Fibroblast of villous mesenchyme (primary cell): Measurements from ENCODE around the gene PSMC4. TPM values are rescaled to one million over a fixed set of nuclear protein-coding genes. Genes with fewer than 3 reads are reported as not detected.

Source experiments
- DNase-seq: peaks from one replicate; pipeline ENCODE4 v3.0.0-alpha.2; 2010; ENCODE audit warnings: low read depth
- H3K4me3 ChIP-seq: 2 replicates; pipeline ENCODE4 v1.5.1; 2011; ENCODE audit warnings: low read depth, mild to moderate bottlenecking, low read length
- total RNA-seq: library from RNA; depleted of rRNA; stranded (reverse); fragments of >200 nt; gene quantifications from 2 replicates; pipeline ENCODE4 v1.2.3, GENCODE V29; 2012
- TF ChIP-seq, protein P1 (sequence below): IDR thresholded peaks from 2 replicates; pipeline ENCODE4 v1.5.1; 2012; ENCODE audit warnings: low read depth, mild to moderate bottlenecking, low read length; ENCODE audit not compliant: insufficient read depth

Gene PSMC4
- total RNA-seq, 1 donor, result 106 TPM

DNA sequence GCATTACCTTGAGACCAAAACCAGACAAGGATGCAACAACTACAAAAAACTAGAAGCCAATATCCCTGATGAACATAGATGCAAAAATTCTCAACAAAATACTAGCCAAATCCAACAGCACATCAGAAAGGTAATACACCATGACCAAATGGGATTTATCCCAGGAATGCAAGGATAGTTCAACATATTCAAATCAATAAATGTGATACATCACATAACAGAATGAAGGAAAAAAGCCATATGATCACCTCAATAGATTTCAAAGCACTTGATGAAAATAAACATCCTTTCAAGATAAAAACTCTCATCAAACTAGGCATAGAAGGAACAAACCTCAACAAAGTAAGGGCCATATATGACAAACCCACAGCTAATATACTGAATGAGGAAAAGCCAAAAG is 15.7 kb downstream of the PSMC4 start:
- H3K4me3 ChIP-seq, result no peak overlapping the region
- TF ChIP-seq, protein P1, sequence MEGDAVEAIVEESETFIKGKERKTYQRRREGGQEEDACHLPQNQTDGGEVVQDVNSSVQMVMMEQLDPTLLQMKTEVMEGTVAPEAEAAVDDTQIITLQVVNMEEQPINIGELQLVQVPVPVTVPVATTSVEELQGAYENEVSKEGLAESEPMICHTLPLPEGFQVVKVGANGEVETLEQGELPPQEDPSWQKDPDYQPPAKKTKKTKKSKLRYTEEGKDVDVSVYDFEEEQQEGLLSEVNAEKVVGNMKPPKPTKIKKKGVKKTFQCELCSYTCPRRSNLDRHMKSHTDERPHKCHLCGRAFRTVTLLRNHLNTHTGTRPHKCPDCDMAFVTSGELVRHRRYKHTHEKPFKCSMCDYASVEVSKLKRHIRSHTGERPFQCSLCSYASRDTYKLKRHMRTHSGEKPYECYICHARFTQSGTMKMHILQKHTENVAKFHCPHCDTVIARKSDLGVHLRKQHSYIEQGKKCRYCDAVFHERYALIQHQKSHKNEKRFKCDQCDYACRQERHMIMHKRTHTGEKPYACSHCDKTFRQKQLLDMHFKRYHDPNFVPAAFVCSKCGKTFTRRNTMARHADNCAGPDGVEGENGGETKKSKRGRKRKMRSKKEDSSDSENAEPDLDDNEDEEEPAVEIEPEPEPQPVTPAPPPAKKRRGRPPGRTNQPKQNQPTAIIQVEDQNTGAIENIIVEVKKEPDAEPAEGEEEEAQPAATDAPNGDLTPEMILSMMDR, result no peak
- DNase-seq, result no peak

DNA sequence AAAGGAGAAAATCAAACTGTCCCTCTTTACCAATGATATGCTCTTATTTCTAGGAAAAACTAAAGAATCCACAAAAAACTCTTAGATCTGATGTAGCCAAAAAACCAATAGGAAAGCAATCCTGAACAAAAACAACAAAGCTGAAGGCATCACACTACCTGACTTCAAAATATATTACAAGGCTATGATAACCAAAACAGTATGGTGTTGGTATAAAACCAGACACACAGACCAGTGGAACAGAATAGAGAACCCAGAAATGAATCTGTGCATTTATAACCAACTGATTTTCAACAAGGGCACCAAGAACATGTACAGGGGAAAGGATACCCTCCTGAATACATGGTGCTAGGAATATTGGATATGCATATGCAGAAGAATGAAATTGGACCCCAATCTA is 16.2 kb downstream of the PSMC4 start:
- no peak for DNase-seq
- H3K4me3 ChIP-seq, result no peak overlapping the region
- TF ChIP-seq, protein P1, result no peak

DNA sequence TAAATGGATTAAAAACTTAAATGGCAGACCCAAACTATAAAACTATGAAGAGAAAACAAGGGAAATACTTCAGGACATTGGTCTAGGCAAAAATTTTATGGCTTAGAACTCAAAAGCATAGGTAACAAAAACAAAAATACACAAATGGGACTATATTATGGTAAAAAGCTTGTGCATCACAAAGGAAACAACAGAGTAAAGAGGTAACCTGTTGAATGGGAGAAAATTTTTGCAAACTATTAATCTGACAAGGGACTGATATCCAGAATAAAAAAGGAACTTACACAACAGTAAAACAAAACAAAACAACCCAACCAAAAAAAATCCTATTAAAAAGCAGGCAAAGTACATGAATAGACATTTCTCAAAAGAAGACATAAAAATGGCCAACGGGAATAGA is 16.6 kb downstream of the PSMC4 start:
- DNase-seq, result no peak
- H3K4me3 ChIP-seq, result no peak overlapping the region
- TF ChIP-seq, protein P1, result no peak

DNA sequence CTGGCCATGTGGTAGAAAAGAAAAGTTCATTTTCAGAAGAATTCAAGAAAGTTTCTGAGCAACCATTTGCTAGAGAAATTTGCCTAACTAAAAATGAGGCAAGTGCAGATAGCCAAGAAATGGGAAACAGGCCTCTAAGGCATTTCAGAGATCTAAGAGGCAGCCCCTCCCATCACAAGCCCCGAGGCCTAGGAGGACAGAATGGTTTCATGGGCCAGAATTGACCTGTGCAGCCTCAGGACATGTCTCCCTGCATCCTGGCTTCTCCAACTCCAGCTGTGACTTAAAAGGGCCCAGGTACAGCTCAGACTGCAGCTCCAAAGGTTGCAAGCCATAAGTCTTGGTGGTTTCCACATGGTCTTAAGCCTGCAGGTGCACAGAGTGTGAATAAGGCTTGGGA is 22.6 kb downstream of the PSMC4 start:
- TF ChIP-seq, protein P1, result no peak
- H3K4me3 ChIP-seq, result no peak overlapping the region
- no peak for DNase-seq

DNA sequence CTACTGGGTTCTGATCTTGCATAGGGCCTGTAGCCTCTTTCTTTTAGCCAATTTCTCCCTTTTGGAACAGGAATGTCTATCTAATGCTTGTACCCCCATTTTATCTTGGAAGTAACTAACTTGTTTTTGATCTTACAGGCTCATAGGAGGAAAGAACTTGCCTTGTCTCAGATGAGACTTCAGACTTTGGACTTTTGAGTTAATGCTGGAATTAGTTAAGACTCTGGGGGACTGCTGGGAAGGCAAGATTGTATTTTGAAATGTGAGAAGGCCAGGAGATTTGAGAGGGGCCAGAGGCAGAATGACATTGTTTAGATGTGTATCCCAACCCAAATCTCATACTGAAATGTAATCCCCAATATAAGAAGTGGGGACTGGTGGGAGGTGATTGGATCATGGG is 23.4 kb downstream of the PSMC4 start:
- TF ChIP-seq, protein P1, result no peak
- no peak overlapping the region for H3K4me3 ChIP-seq
- DNase-seq, result no peak

DNA sequence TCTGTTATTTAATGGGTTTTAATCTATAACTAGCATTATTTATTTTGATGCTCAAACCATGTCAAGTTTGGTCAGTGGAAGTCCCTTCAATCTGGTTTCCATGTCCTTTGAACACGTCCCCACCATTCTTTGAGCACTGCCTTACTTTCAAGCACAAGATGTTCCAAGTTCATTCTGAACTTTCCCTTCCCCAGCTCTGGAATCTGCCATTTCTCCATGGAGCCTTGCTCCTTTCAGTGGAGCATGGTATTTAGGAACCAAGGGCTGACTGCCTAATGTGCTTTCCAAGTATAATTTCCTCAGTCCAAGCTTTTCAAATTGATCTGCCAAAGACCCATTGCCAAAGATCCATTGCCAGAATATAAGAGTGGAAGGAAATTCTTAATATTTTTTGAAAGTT is 24.8 kb downstream of the PSMC4 start:
- no peak for DNase-seq
- TF ChIP-seq, protein P1, result no peak
- peak overlapping the region; percentile 80 for H3K4me3 ChIP-seq

DNA sequence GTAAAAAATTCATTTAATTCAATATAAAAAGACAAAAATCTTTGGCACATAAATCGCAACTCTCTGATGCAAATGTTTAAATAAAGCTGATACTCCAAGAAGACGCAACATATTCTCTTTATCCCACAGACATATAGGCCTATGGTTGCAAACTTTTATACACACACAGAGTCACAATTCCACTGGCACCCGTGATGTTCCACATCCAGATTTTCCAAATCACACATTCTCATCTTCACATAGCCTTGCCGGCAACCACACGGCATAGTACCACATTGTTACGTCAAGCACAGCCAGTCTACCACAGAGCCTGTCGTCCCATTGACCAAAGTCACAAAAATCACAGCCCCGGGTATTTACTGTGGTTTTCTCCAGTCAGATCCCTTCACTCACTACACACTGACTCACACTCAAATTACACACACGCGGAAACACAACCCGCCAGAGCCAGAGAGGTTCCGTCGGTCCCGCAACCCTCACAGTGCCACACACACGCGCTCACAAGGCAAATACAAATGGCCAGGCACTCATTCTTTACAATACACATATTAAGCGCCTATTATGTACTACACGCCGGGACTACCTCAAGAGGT is 25.3 kb downstream of the PSMC4 start:
- peak overlapping the region; percentile 80 for H3K4me3 ChIP-seq
- TF ChIP-seq, protein P1, result no peak
- DNase-seq, result peak; percentile 57
